ENCODE measurements around the gene TMEM232.
"Not testable (repeated sequence)": the region's sequence is repeated elsewhere in the genome, so short reads cannot be mapped to it uniquely, and the experiment has no call there.

TMEM232 gene

GRCh38 chr5:110736753-110737152 is 10.3 kb upstream of the TMEM232 start:
- no peak for DNase-seq
- CTCF ChIA-PET = interaction anchor here (0.6 to 1.9 kb wide), 3 partner anchors 10 to 421 kb away, joined by 3 to 5 read pairs (median 3); partner anchors contain the start of gene TMEM232
- Mint-ChIP-seq H3K4me1 (peaks cover 33% of the 10 kb centered on the region), H3K36me3 (peaks cover 2% of the 10 kb centered on the region), H3K4me3 (no peak overlapping the region), H3K27me3 (peaks cover 5% of the 10 kb centered on the region), H3K27ac (no peak overlapping the region), H3K9me3 (no peaks in the 10 kb centered on the region)

- peaks cover 2% of the 10 kb centered on the region for H3K36me3 Mint-ChIP-seq
- no peaks in the 10 kb centered on the region for H3K9me3 Mint-ChIP-seq
- H3K4me1 Mint-ChIP-seq = peaks cover 22% of the 10 kb centered on the region
- no peak for DNase-seq
- H3K27ac Mint-ChIP-seq = no peak overlapping the region
- peaks cover 10% of the 10 kb centered on the region for H3K27me3 Mint-ChIP-seq
- CTCF ChIA-PET = interaction anchor here (1.1 kb wide), 1 partner anchor 9 kb away, joined by 3 read pairs; the partner anchor contains the start of gene TMEM232
- no peak overlapping the region for H3K4me3 Mint-ChIP-seq
Observed at GRCh38 chr5:110735556-110735955, 9.1 kb upstream of the TMEM232 start.

- Mint-ChIP-seq H3K36me3 (no peaks in the 10 kb centered on the region), H3K27me3 (peaks cover 10% of the 10 kb centered on the region), H3K9me3 (no peaks in the 10 kb centered on the region), H3K4me1 (peaks cover 14% of the 10 kb centered on the region), H3K4me3 (no peak overlapping the region), H3K27ac (peak overlapping the region; percentile 30)
- CTCF ChIA-PET = interaction anchor here (0.6 kb wide), 1 partner anchor 732 kb away, joined by 3 read pairs; no protein-coding TSS in a partner anchor
- DNase-seq = no peak
Observed at GRCh38 chr5:110734101-110734500, 7.6 kb upstream of the TMEM232 start.

- H3K9me3 Mint-ChIP-seq, H3K4me3 Mint-ChIP-seq, DNase-seq, CTCF ChIA-PET, H3K27ac Mint-ChIP-seq, H3K4me1 Mint-ChIP-seq, H3K36me3 Mint-ChIP-seq, H3K27me3 Mint-ChIP-seq: not testable (repeated sequence)
Observed at GRCh38 chr5:110731499-110731898, 5.0 kb upstream of the TMEM232 start.

- no peak for DNase-seq
- Mint-ChIP-seq H3K36me3 (no peaks in the 10 kb centered on the region), H3K4me3 (peak overlapping the region; percentile 85), H3K27ac (peak overlapping the region; percentile 84), H3K27me3 (peaks cover 5% of the 10 kb centered on the region), H3K9me3 (no peaks in the 10 kb centered on the region), H3K4me1 (peaks cover 9% of the 10 kb centered on the region)
- CTCF ChIA-PET = interaction anchor here (1.0 to 1.3 kb wide), 2 partner anchors 9 to 11 kb away, joined by 3 to 5 read pairs; no protein-coding TSS in a partner anchor
Observed at GRCh38 chr5:110727025-110727314, 499 bp upstream of the TMEM232 start.

GRCh38 chr5:110718311-110718710 is 8.2 kb downstream of the TMEM232 start:
- Mint-ChIP-seq H3K27me3 (no peaks in the 10 kb centered on the region), H3K4me3 (no peak overlapping the region), H3K27ac (no peak overlapping the region), H3K9me3 (no peaks in the 10 kb centered on the region), H3K4me1 (no peaks in the 10 kb centered on the region), H3K36me3 (no peaks in the 10 kb centered on the region)
- CTCF ChIA-PET = no interaction called here
- DNase-seq = no peak

GRCh38 chr5:110716247-110717245 is 9.9 kb downstream of the TMEM232 start:
- H3K4me1 Mint-ChIP-seq = no peaks in the 10 kb centered on the region
- DNase-seq = no peak
- H3K27me3 Mint-ChIP-seq = no peaks in the 10 kb centered on the region
- no peak overlapping the region for H3K4me3 Mint-ChIP-seq
- CTCF ChIA-PET = interaction anchor here (1.0 to 1.4 kb wide), 2 partner anchors 9 to 21 kb away, joined by 3 to 4 read pairs; partner anchors contain the start of gene TMEM232
- H3K36me3 Mint-ChIP-seq = no peaks in the 10 kb centered on the region
- H3K27ac Mint-ChIP-seq = no peak overlapping the region
- no peaks in the 10 kb centered on the region for H3K9me3 Mint-ChIP-seq

GRCh38 chr5:110707260-110707844 is 19.1 kb downstream of the TMEM232 start:
- DNase-seq = no peak
- Mint-ChIP-seq H3K4me3 (no peak overlapping the region), H3K27me3 (no peaks in the 10 kb centered on the region), H3K9me3 (no peaks in the 10 kb centered on the region), H3K4me1 (no peaks in the 10 kb centered on the region), H3K27ac (no peak overlapping the region), H3K36me3 (no peaks in the 10 kb centered on the region)
- CTCF ChIA-PET = no interaction called here

- no peak overlapping the region for H3K27ac Mint-ChIP-seq
- no peaks in the 10 kb centered on the region for H3K9me3 Mint-ChIP-seq
- no peaks in the 10 kb centered on the region for H3K36me3 Mint-ChIP-seq
- H3K4me1 Mint-ChIP-seq = no peaks in the 10 kb centered on the region
- CTCF ChIA-PET = no interaction called here
- DNase-seq = no peak
- H3K4me3 Mint-ChIP-seq = no peak overlapping the region
- no peaks in the 10 kb centered on the region for H3K27me3 Mint-ChIP-seq
Observed at GRCh38 chr5:110705349-110705748, 21.1 kb downstream of the TMEM232 start.

- Mint-ChIP-seq H3K27me3 (no peaks in the 10 kb centered on the region), H3K36me3 (no peaks in the 10 kb centered on the region), H3K4me1 (no peaks in the 10 kb centered on the region), H3K4me3 (no peak overlapping the region), H3K9me3 (no peaks in the 10 kb centered on the region), H3K27ac (no peak overlapping the region)
- no peak for DNase-seq
- CTCF ChIA-PET = no interaction called here
Observed at GRCh38 chr5:110703481-110703880, 23.0 kb downstream of the TMEM232 start.

- no peaks in the 10 kb centered on the region for H3K36me3 Mint-ChIP-seq
- no peak overlapping the region for H3K4me3 Mint-ChIP-seq
- no peak for DNase-seq
- H3K4me1 Mint-ChIP-seq = no peaks in the 10 kb centered on the region
- CTCF ChIA-PET = no interaction called here
- H3K27me3 Mint-ChIP-seq = no peaks in the 10 kb centered on the region
- no peak overlapping the region for H3K27ac Mint-ChIP-seq
- H3K9me3 Mint-ChIP-seq = no peaks in the 10 kb centered on the region
Observed at GRCh38 chr5:110702704-110703103, 23.8 kb downstream of the TMEM232 start.

- no peaks in the 10 kb centered on the region for H3K9me3 Mint-ChIP-seq
- no peak for DNase-seq
- H3K4me1 Mint-ChIP-seq = no peaks in the 10 kb centered on the region
- H3K4me3 Mint-ChIP-seq = no peak overlapping the region
- H3K36me3 Mint-ChIP-seq = no peaks in the 10 kb centered on the region
- H3K27me3 Mint-ChIP-seq = no peaks in the 10 kb centered on the region
- no peak overlapping the region for H3K27ac Mint-ChIP-seq
- CTCF ChIA-PET = no interaction called here
Observed at GRCh38 chr5:110702300-110702699, 24.2 kb downstream of the TMEM232 start.

GRCh38 chr5:110692669-110693068 is 33.8 kb downstream of the TMEM232 start:
- H3K4me1 Mint-ChIP-seq, H3K36me3 Mint-ChIP-seq, DNase-seq, H3K27ac Mint-ChIP-seq, H3K27me3 Mint-ChIP-seq, H3K9me3 Mint-ChIP-seq, CTCF ChIA-PET, H3K4me3 Mint-ChIP-seq: not testable (repeated sequence)

- H3K4me1 Mint-ChIP-seq = peaks cover 15% of the 10 kb centered on the region
- H3K27me3 Mint-ChIP-seq, CTCF ChIA-PET, H3K9me3 Mint-ChIP-seq, H3K27ac Mint-ChIP-seq, H3K36me3 Mint-ChIP-seq, DNase-seq, H3K4me3 Mint-ChIP-seq: not testable (repeated sequence)
Observed at GRCh38 chr5:110690587-110690986, 35.9 kb downstream of the TMEM232 start.

GRCh38 chr5:110687485-110687884 is 39.0 kb downstream of the TMEM232 start:
- Mint-ChIP-seq H3K9me3 (no peaks in the 10 kb centered on the region), H3K36me3 (no peaks in the 10 kb centered on the region), H3K4me3 (no peak overlapping the region), H3K4me1 (peaks cover 15% of the 10 kb centered on the region), H3K27me3 (no peaks in the 10 kb centered on the region), H3K27ac (no peak overlapping the region)
- CTCF ChIA-PET = no interaction called here
- DNase-seq = no peak
